GM21529 (cell line): ENCODE results near the gene NPAS2.

Experiments used
- ATAC-seq: cut with Tn5 transposase; IDR thresholded peaks from one replicate; pipeline ENCODE4 v1.9.1; 2021; ENCODE audit not compliant: unreplicated experiment

Gene NPAS2

GRCh38 chr2:100882645-100883613, 63.0 kb downstream of the NPAS2 start:
- peak; percentile 59 for ATAC-seq

- ATAC-seq = peak; percentile 58
These were observed 64.2 kb downstream of the NPAS2 start for GRCh38 chr2:100884145-100884621.

DNA sequence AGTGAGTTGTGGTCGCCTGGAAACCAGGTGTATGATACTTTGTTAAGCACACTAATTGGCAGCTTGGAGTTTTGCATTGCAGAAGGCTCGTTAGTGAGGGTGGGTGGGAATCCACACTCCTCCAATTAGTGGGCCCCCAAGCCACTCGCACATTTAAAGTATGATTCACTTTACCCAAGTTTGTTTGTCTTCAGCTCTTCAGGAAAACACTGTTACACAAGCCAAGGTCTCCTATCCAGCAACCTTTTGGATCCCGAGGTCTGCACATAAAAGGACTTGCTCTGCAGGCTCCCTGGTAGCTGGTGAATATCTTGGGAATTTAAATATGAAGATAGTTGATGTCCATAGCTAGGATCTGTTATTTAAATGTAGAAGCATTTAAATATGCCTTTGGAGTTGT, 66.1 kb downstream of the NPAS2 start:
- no peak for ATAC-seq

GRCh38 chr2:100887039-100887578, 67.2 kb downstream of the NPAS2 start:
- no peak for ATAC-seq

DNA sequence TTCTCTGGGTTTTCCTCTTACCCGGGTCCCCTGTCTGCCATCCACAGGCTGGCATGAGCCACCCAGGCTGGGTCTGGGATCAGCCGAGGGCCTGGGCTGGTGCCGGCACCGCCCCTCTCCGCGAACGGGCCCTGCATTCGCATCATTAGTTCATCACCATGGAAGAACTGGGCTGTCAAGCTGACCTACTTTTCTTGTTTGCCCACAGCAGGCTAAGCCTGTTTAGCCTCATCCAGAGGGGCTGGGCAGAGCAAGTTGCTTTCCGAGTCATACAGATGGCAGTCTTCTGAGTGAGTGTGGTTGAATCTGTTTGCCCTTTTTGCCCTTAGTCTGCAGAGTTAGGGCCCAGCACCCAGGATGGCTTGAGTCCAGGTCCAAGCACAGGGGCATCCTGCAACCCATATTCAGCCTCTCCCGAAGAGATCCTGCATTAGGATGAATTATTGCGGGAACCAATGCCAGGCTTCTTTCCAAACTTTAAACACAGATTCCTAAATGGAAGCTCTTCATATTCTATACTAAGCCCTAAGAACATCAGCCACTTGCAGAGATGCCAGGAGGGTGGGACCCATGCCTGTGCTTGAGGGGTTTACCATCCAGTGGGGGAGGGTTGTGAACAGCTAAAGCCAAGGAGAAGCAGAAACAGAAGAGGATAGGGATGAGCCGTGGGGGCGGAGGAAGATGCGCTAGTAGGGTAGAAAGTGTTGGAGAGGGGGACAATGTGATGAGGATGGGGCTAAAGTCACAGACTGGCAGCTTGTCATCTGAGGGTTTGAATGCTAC, 68.0 kb downstream of the NPAS2 start:
- ATAC-seq = no peak

DNA sequence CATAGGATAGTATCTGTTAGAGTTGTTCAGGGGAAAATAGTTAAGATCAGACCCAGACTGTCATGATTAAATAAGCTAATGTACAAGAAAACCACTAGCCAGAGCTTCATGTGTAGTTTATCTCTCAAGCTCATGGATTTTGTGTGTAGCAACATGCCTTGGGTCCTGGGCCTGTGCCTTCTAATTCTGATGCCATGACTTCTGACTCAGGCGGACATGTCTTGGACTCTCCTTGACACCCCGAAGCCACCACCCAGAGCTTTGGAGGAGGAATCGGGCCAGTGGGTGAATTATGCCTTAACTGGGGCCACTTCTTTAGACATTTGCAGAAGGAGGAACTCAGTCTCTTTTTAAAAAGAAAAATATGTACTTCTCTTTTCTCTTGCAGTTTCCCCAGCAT, 68.7 kb downstream of the NPAS2 start:
- ATAC-seq = no peak

DNA sequence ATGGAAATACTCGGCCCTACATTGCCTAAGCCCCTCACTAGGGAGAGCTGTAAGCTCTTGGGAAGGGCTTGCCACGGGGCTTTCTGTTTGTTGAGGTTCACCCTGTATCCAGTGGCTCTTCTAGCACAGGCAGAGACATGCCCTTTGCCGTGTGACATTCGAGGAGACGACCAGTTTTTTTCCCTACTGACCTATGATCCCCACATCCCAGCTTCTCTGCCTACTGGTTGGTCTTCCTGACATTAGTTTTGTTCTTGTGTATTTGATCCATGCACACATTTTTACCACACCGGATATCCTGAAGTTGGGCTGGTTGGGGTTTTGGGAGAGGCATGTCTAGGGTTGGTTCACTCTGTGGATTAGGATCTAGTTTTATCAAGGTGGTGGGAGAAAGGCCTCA, 69.3 kb downstream of the NPAS2 start:
- no peak for ATAC-seq

GRCh38 chr2:100891906-100892642, 72.1 kb downstream of the NPAS2 start:
- ATAC-seq = no peak

- ATAC-seq = peak; percentile 90
These were observed 73.6 kb downstream of the NPAS2 start for GRCh38 chr2:100893392-100894104.

DNA sequence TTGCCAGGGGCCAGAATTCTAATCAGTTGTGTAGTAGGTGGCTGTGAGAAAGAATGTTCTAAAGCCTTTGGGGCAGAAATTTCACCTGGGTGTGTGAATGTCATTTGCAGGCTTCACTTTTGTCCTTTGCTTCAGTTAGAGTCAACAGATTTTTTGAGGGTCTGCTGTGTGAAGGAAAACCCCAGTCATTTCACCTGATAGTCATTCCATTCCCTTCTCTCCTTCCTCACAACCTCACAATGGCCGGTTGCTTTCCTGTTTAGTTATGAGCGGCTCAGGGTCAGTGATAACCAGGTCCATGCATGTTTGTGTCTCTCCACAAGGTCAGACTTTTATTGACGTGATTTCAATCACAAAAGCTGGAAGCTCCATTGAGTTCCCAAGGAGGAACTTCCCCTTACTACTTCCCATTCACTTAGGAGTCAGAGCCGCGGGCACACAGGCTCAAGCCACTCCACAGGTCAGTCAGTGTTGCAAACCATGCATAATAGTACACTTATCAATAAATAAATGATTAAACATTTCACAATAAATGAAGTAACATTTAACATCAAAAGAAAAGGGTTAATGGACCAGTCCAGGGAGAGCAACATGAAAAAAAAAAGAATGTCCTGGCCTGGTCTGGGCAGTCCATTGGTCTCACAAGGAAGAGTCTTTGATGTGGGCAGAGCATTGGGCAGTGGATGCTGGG, 74.3 kb downstream of the NPAS2 start:
- ATAC-seq = peak; percentile 24

- no peak for ATAC-seq
These were observed 74.8 kb downstream of the NPAS2 start for GRCh38 chr2:100894796-100895156.

DNA sequence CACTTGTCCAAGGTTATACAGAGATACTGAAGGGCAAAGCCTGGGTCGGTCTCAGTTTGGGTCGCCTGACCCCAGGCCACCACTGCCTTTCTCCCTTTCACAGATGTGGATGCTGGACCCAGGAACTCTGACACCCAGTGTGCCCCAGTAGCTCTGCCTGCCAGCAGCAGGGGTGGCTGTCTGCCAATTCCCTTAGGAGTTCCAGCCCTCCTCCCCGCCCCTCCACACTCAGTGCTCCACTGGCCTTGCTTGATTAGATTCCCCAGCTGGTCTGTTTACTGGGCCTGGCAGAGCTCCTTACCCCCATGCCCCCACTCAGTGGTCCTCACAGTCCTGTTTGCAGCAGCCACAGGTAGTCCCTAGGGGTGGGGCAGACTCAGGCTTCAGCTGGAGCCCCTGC, 75.5 kb downstream of the NPAS2 start:
- no peak for ATAC-seq

DNA sequence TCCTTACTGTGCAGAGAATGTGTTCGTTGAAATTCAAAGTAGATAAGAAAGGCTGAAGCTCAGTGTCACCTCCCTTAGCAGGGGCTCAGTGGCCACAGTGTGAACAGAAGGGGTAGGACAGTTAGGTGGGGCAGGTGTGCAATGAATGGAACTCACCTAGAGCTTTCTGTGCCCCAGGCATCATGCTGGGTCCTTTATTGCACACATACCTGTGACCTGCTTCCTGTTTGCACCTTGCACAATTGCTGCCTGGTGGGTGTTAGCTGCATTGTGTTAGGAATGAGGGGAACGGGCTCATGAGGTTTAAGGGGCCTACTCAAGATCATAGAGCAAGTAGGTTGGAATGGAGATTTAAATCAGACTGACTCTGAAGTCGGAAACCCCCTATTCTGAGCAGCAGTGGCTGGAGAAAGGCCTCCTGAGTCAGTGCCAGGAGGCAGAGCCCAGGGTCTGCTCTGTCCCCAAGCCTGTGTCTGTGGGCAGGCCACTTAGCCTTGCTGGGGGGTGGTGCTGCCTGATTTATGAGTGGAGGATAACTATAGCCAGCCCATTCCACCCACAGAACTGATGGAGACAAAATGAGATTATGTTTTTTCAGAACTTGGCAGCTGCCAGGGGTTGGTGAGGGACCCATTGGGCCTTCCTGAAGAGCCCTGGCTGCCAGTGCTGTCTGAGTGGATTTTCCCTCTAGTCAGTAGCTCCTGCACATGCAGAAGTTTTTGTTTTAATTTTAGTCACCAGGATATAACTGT, 76.2 kb downstream of the NPAS2 start:
- ATAC-seq = no peak

GRCh38 chr2:100898035-100898665, 78.2 kb downstream of the NPAS2 start:
- no peak for ATAC-seq

- no peak for ATAC-seq
These were observed 80.3 kb downstream of the NPAS2 start for GRCh38 chr2:100900156-100900795.

- ATAC-seq = no peak
These were observed 83.0 kb downstream of the NPAS2 start for GRCh38 chr2:100902817-100903405.

DNA sequence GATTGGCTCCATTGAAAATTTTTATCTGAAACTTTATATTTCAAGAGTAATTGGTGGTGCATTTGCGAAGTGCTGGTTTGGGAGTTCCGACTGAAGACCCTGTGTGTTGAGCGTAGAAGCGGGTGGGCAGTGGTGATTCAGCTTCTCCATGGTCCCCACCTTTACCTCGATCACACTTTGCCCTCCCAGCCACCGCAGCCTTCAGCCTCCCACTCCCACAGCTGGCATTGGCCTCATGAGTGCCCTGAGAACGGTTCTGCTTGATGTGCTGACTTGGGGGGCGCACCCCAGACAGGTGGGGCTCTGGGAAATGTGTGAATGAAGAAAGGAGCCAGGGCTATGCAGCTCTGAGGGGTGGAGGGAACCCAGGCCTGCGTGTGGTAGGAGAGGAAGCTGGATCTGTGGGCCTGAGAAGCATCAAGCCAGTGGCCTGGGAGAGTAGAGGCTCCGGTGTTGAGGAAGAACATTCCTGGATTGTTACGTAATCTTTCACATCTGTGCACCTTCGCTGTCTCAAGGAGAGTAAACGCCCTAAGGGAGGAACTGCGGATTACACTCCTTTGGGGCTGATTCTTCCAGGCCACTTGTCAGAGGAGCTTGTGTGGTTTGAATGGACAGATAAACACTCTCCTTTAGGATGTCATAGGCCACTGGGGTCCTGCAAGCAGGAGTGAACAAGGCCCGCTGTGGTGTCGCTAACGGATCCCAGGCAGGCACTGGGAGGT, 83.8 kb downstream of the NPAS2 start:
- ATAC-seq = no peak
